H1 (cell line): ENCODE results near the gene GNA12. TPM values are rescaled to one million over a fixed set of nuclear protein-coding genes. Genes with fewer than 3 reads are reported as not detected.

ENCODE experiments used
- CTCF ChIA-PET: fragments of 300-600 bp; sonication (Branson Sonifier 250); formaldehyde crosslinking; loops from one replicate; lab custom pipeline; 2021; ENCODE audit not compliant: partially characterized antibody; lab: Charles Lee
- POLR2A ChIA-PET: fragments of 300-600 bp; sonication (Branson Sonifier 250); formaldehyde crosslinking; loops from one replicate; lab custom pipeline; 2021; ENCODE audit warnings: inconsistent platforms; ENCODE audit not compliant: partially characterized antibody; lab: Charles Lee
- DNase-seq, 2 experiments: peaks; one replicate each; pipeline versions ENCODE4 v3.0.0 to v3.0.0-alpha.2; 2010 to 2022; ENCODE audit warnings: low spot score in 2 of 2, low read depth in 1 of 2, mixed read lengths in 1 of 2
- FAIRE-seq: peaks from 2 replicates; lab custom pipeline; 2011; peaks lifted over from hg19 to GRCh38; lab: Jason Lieb, UNC
- H2AFZ ChIP-seq: 2 replicates; pipeline ENCODE4 v1.8.1; 2012; ENCODE audit warnings: low read length, inconsistent platforms
- H2AK5ac ChIP-seq: 2 replicates; pipeline ENCODE4 v1.6.1; 2013; ENCODE audit warnings: low read depth, low read length
- H2BK120ac ChIP-seq: replicated peaks from 2 replicates; pipeline ENCODE3; 2013; ENCODE audit warnings: low read depth, low read length, inconsistent platforms
- H2BK12ac ChIP-seq: 2 replicates; pipeline ENCODE4 v1.6.1; 2013; ENCODE audit warnings: low read depth, low read length
- H2BK15ac ChIP-seq: 2 replicates; pipeline ENCODE4 v1.6.1; 2013; ENCODE audit warnings: low read length
- H2BK20ac ChIP-seq: 2 replicates; pipeline ENCODE4 v1.6.1; 2013; ENCODE audit warnings: low read length
- H2BK5ac ChIP-seq: 2 replicates; pipeline ENCODE4 v1.6.1; 2013; ENCODE audit warnings: low read depth, low read length
- H3K14ac ChIP-seq: 2 replicates; pipeline ENCODE4 v1.6.1; 2013; ENCODE audit warnings: inconsistent platforms; ENCODE audit not compliant: insufficient read length
- H3K18ac ChIP-seq: 2 replicates; pipeline ENCODE4 v1.6.1; 2013; ENCODE audit warnings: low read length; ENCODE audit errors: extremely low read depth
- H3K23ac ChIP-seq: 2 replicates; pipeline ENCODE4 v1.6.1; 2013; ENCODE audit warnings: inconsistent platforms; ENCODE audit not compliant: insufficient read length
- H3K23me2 ChIP-seq: 2 replicates; pipeline ENCODE4 v1.6.1; 2013; ENCODE audit warnings: low read depth, low read length
- H3K27ac ChIP-seq: 2 replicates; pipeline ENCODE4 v1.6.1; 2011; ENCODE audit warnings: low read depth, low read length, inconsistent platforms
- H3K27me3 ChIP-seq, 4 experiments: replicated peaks in 1 of 4; 1 replicate in 1 of 4; 2 replicates in 3 of 4; pipeline versions ENCODE4 v1.6.1 to v1.8.1; 2011 to 2013; ENCODE audit warnings: low read length in 3 of 4, mild to moderate bottlenecking in 3 of 4, inconsistent platforms in 2 of 4, mixed read lengths in 2 of 4, moderate library complexity in 1 of 4; ENCODE audit not compliant: control insufficient read depth in 3 of 4, insufficient read depth in 3 of 4; ENCODE audit errors: extremely low read depth in 1 of 4
- H3K36me3 ChIP-seq, 4 experiments: 2 replicates each; pipeline versions ENCODE4 v1.6.1 to v1.8.1; 2011 to 2013; ENCODE audit warnings: mild to moderate bottlenecking in 4 of 4, low read length in 3 of 4, moderate library complexity in 2 of 4, control low read depth in 1 of 4, inconsistent platforms in 1 of 4; ENCODE audit not compliant: insufficient read depth in 4 of 4, control insufficient read depth in 2 of 4
- H3K4ac ChIP-seq: replicated peaks from 2 replicates; pipeline ENCODE3; 2013; ENCODE audit warnings: low read length, low read depth, mixed read lengths, inconsistent platforms; ENCODE audit not compliant: insufficient read length
- H3K4me1 ChIP-seq, 4 experiments: replicated peaks in 1 of 4; 1 replicate in 1 of 4; 2 replicates in 3 of 4; pipeline versions ENCODE4 v1.6.1 to v1.8.1; 2011 to 2013; ENCODE audit warnings: low read length in 3 of 4, inconsistent platforms in 2 of 4, mixed read lengths in 1 of 4; ENCODE audit not compliant: insufficient read depth in 4 of 4, control insufficient read depth in 3 of 4
- H3K4me2 ChIP-seq, 2 experiments: 2 replicates each; pipeline versions ENCODE4 v1.6.1 to v1.8.1; 2011 to 2013; ENCODE audit warnings: low read depth in 2 of 2, low read length in 2 of 2, control low read depth in 1 of 2, inconsistent platforms in 1 of 2, mild to moderate bottlenecking in 1 of 2; ENCODE audit not compliant: insufficient read depth in 1 of 2
- H3K4me3 ChIP-seq, 4 experiments: fragments of 200-600, 300-600 bp in 1 of 4; sonication (generic), shearing (Covaris generic), sonication (Bioruptor Twin) in 1 of 4; 2 replicates each; pipeline versions ENCODE4 v1.5.1 to v1.8.1; 2011 to 2016; ENCODE audit warnings: low read length in 4 of 4, low read depth in 3 of 4, control low read depth in 2 of 4, inconsistent platforms in 2 of 4, mild to moderate bottlenecking in 2 of 4, mixed read lengths in 1 of 4, moderate library complexity in 1 of 4; ENCODE audit not compliant: insufficient read depth in 2 of 4; ENCODE audit errors: extremely low read depth in 1 of 4
- H3K56ac ChIP-seq: replicated peaks from 2 replicates; pipeline ENCODE3; 2013; ENCODE audit warnings: low read depth, mild to moderate bottlenecking, mixed read lengths, low read length, inconsistent platforms; ENCODE audit not compliant: insufficient read length
- H3K79me1 ChIP-seq: 2 replicates; pipeline ENCODE4 v1.6.1; 2013; ENCODE audit warnings: low read depth, low read length, control low read depth
- H3K79me2 ChIP-seq, 2 experiments: 2 replicates each; pipeline versions ENCODE4 v1.6.1 to v1.8.1; 2012 to 2013; ENCODE audit warnings: low read length in 2 of 2, mild to moderate bottlenecking in 2 of 2, inconsistent platforms in 1 of 2; ENCODE audit not compliant: insufficient read depth in 2 of 2, control insufficient read depth in 1 of 2
- H3K9ac ChIP-seq, 4 experiments: replicated peaks in 1 of 4; 1 replicate in 1 of 4; 2 replicates in 3 of 4; pipeline versions ENCODE4 v1.6.1 to v1.8.1; 2011 to 2013; ENCODE audit warnings: low read depth in 3 of 4, low read length in 3 of 4, control low read depth in 2 of 4, mild to moderate bottlenecking in 2 of 4, moderate library complexity in 2 of 4, inconsistent platforms in 1 of 4; ENCODE audit errors: extremely low read depth in 1 of 4
- H3K9me3 ChIP-seq, 2 experiments: 2 replicates each; pipeline versions ENCODE4 v1.6.1 to v1.8.1; 2012 to 2013; ENCODE audit warnings: mild to moderate bottlenecking in 2 of 2, moderate library complexity in 2 of 2, control low read depth in 1 of 2, inconsistent platforms in 1 of 2, low read depth in 1 of 2, low read length in 1 of 2, mixed read lengths in 1 of 2; ENCODE audit not compliant: insufficient read depth in 2 of 2
- H4K20me1 ChIP-seq, 2 experiments: replicated peaks in 1 of 2; 2 replicates each; pipeline versions ENCODE3 to v1.8.1; 2011 to 2013; ENCODE audit warnings: inconsistent platforms in 2 of 2, low read length in 2 of 2, mild to moderate bottlenecking in 1 of 2; ENCODE audit not compliant: insufficient read depth in 2 of 2, control insufficient read depth in 1 of 2
- H4K5ac ChIP-seq: 2 replicates; pipeline ENCODE4 v1.6.1; 2013; ENCODE audit warnings: low read length, low read depth, mixed read lengths, inconsistent platforms; ENCODE audit not compliant: insufficient read length
- H4K8ac ChIP-seq: 2 replicates; pipeline ENCODE4 v1.8.0; 2013; ENCODE audit warnings: mild to moderate bottlenecking, moderate library complexity, low read length, inconsistent platforms; ENCODE audit not compliant: insufficient read depth; ENCODE audit errors: extremely low read depth
- H4K91ac ChIP-seq: replicated peaks from 2 replicates; pipeline ENCODE3; 2013; ENCODE audit warnings: low read length, mixed read lengths, inconsistent platforms; ENCODE audit not compliant: insufficient read length
- CHD1 ChIP-seq: IDR thresholded peaks from 2 replicates; pipeline ENCODE4 v1.6.1; 2012; ENCODE audit warnings: low read depth, low read length, improper control_type of control experiment
- JUND ChIP-seq: IDR thresholded peaks from 2 replicates; pipeline ENCODE4 v1.6.1; 2011; ENCODE audit warnings: mild to moderate bottlenecking, improper control_type of control experiment, low read length
- KDM1A ChIP-seq: fragments of 200-600, 300-600 bp; sonication (generic); IDR thresholded peaks from 2 replicates; pipeline ENCODE4 v1.7.1; 2016; ENCODE audit warnings: mild to moderate bottlenecking, low read length, borderline replicate concordance
- SIN3A ChIP-seq, 2 experiments: IDR thresholded peaks in 1 of 2; conservative IDR thresholded peaks in 1 of 2; 2 replicates each; pipeline ENCODE4 v1.6.1; 2011 to 2012; ENCODE audit warnings: low read length in 2 of 2, improper control_type of control experiment in 1 of 2, low read depth in 1 of 2, mild to moderate bottlenecking in 1 of 2
- SP2 ChIP-seq: IDR thresholded peaks from 2 replicates; pipeline ENCODE4 v1.6.1; 2012; ENCODE audit warnings: mild to moderate bottlenecking, low read length, inconsistent platforms
- SRF ChIP-seq: IDR thresholded peaks from 2 replicates; pipeline ENCODE4 v1.6.1; 2011; ENCODE audit warnings: mild to moderate bottlenecking, low read depth, low read length, moderate library complexity
- TAF1 ChIP-seq: IDR thresholded peaks from 2 replicates; pipeline ENCODE4 v1.6.1; 2011; ENCODE audit warnings: mild to moderate bottlenecking, low read depth, low read length
- TAF7 ChIP-seq: optimal IDR thresholded peaks from 2 replicates; pipeline ENCODE3; 2011; ENCODE audit warnings: low read depth, mild to moderate bottlenecking, inconsistent platforms, low read length, moderate library complexity, borderline replicate concordance
- TBP ChIP-seq: IDR thresholded peaks from 2 replicates; pipeline ENCODE4 v1.6.1; 2011; ENCODE audit warnings: low read depth, low read length, improper control_type of control experiment
- WGBS, 2 experiments: shearing (Covaris generic) in 1 of 2; methylation state at CpG; one replicate each; pipeline versions ENCODE4 v1.1.6 to v1.1.7; 2013 to 2015; ENCODE audit warnings: low lambda C conversion rate in 2 of 2, mixed read lengths in 2 of 2, inconsistent platforms in 1 of 2, low coverage in 1 of 2, missing lambda C conversion rate in 1 of 2; ENCODE audit not compliant: insufficient replicate concordance in 2 of 2, insufficient coverage in 1 of 2, insufficient read length in 1 of 2; ENCODE audit errors: extremely low coverage in 1 of 2, missing lambda C conversion rate in 1 of 2; 5-methylcytosine and 5-hydroxymethylcytosine counted together
- polyA plus RNA-seq, 7 experiments: library from polyadenylated mRNA; depleted of rRNA in 3 of 7; stranded (reverse) in 5 of 7; unstranded in 2 of 7; fragments of >200 nt in 5 of 7; fragments of 200-250 nt in 2 of 7; gene quantifications; 1 replicate in 5 of 7; 2 replicates in 1 of 7; 4 replicates in 1 of 7; pipeline versions ENCODE4 v1.2.1 to v1.2.3, GENCODE V29; 2011 to 2013; ENCODE audit warnings: missing spikeins in 2 of 7, mixed read lengths in 2 of 7
- total RNA-seq: library from RNA; stranded (reverse); fragmentation: NEBNext Ultra II Directional; extraction: Animal tissue kit (Norgen Biotek cat#: 25700); gene quantifications from 2 replicates; pipeline ENCODE4 v1.2.1, GENCODE V29; 2021
- TF ChIP-seq, protein P1 (sequence below): IDR thresholded peaks from 2 replicates; pipeline ENCODE4 v1.6.1; 2011; ENCODE audit warnings: low read depth, mild to moderate bottlenecking, low read length; ENCODE audit not compliant: insufficient read depth
- TF ChIP-seq, protein P2 (sequence below): IDR thresholded peaks from 2 replicates; pipeline ENCODE4 v1.6.1; 2012; ENCODE audit warnings: low read length, inconsistent platforms

Gene GNA12
- total and polyA plus RNA-seq, 2 of the 8 experiments (the other 6 are each of a cell fraction or from before 2014, with no cell fraction given), result 96.5 to 109 TPM

- no peaks in the 10 kb centered on the region for H3K23me2 ChIP-seq
- no peaks in the 10 kb centered on the region for H3K9me3 ChIP-seq
- H2BK12ac ChIP-seq, result no peak overlapping the region
- H2BK5ac ChIP-seq, result no peak overlapping the region
- no peak overlapping the region for H3K56ac ChIP-seq
- no peak overlapping the region for H3K23ac ChIP-seq
- no peak overlapping the region for H3K18ac ChIP-seq
- no peak overlapping the region for H3K14ac ChIP-seq
- no peak overlapping the region for H3K27ac ChIP-seq
- no peak overlapping the region for H4K8ac ChIP-seq
- no peak overlapping the region for H3K4me2 ChIP-seq
- H4K20me1 ChIP-seq, result no peaks in the 10 kb centered on the region
- H2BK20ac ChIP-seq, result no peak overlapping the region
- no peaks in the 10 kb centered on the region for H3K79me2 ChIP-seq
- no peak for FAIRE-seq
- no peak overlapping the region for H3K4me3 ChIP-seq
- POLR2A ChIA-PET, result interaction anchor here (1.3 to 1.7 kb wide), 2 partner anchors 10 to 19 kb away, joined by 4 to 5 read pairs; no protein-coding TSS in a partner anchor
- H2AK5ac ChIP-seq, result no peak overlapping the region
- H4K5ac ChIP-seq, result no peak overlapping the region
- H2BK120ac ChIP-seq, result no peak overlapping the region
- H3K4me1 ChIP-seq, result no peaks in the 10 kb centered on the region; a peak in 2 of 7 replicates
- no peak overlapping the region for H2BK15ac ChIP-seq
- H3K9ac ChIP-seq, result no peak overlapping the region
- CTCF ChIA-PET, result interaction anchor here (0.6 to 8.0 kb wide), 8 partner anchors 10 to 246 kb away, joined by 3 to 40 read pairs (median 14); no protein-coding TSS in a partner anchor
- WGBS, 2 experiments, result 93% methylated on average over 40 of the region's 40 CpGs; no CpG with 5 or more reads in 1 of the 2 experiments
- no peak overlapping the region for H4K91ac ChIP-seq
- no peaks in the 10 kb centered on the region for H3K36me3 ChIP-seq
- no peak overlapping the region for H3K4ac ChIP-seq
- no peak for DNase-seq
- H3K27me3 ChIP-seq, result no peaks in the 10 kb centered on the region
- no peaks in the 10 kb centered on the region for H3K79me1 ChIP-seq
- H2AFZ ChIP-seq, result no peak overlapping the region
- TF ChIP-seq SRF (no peak), CHD1 (no peak), TAF1 (no peak), SP2 (no peak), TBP (no peak), SIN3A (conservative IDR thresholded peaks at IDR 0.05 in 1 of 2, IDR thresholded peaks at IDR 0.05 in 1 of 2; ENCODE audit: low read depth in 1 of 2, low read length in 2 of 2) (no peak), JUND (no peak), TAF7 (no peak), KDM1A (no peak)
- TF ChIP-seq, protein P1, sequence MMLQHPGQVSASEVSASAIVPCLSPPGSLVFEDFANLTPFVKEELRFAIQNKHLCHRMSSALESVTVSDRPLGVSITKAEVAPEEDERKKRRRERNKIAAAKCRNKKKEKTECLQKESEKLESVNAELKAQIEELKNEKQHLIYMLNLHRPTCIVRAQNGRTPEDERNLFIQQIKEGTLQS, result no peak
- TF ChIP-seq, protein P2, sequence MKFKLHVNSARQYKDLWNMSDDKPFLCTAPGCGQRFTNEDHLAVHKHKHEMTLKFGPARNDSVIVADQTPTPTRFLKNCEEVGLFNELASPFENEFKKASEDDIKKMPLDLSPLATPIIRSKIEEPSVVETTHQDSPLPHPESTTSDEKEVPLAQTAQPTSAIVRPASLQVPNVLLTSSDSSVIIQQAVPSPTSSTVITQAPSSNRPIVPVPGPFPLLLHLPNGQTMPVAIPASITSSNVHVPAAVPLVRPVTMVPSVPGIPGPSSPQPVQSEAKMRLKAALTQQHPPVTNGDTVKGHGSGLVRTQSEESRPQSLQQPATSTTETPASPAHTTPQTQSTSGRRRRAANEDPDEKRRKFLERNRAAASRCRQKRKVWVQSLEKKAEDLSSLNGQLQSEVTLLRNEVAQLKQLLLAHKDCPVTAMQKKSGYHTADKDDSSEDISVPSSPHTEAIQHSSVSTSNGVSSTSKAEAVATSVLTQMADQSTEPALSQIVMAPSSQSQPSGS, result no peak
Observed at GRCh38 chr7:2700141-2700850, 143.8 kb downstream of the GNA12 start.
